Measurements from ENCODE around the gene DNAAF8.

DNAAF8 gene

DNA sequence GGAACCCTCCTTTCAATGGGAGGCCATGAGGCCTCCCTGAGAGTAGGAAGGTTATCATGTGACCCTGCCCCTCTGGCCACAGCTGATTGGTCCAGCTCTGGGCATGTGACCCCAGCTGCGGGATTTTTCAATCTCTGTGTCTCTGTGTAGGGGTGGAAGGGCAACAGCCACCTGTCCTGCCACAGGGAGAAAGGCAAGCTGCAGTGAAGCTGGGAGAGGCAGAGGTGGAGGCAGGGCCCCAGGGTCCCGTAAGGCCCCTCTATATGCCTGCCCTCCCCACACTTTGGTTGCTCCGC is 10.9 kb downstream of the DNAAF8 start:
- TF ChIP-seq POLR2AphosphoS5 (IDR thresholded peaks at IDR 0.05; ENCODE audit: low read depth, low read length) (no peak), REST (IDR thresholded peaks at IDR 0.05; ENCODE audit: insufficient read depth in 1 of 2, low read depth in 2 of 2, low read length in 2 of 2) (no peak), SIN3A (IDR thresholded peaks at IDR 0.05; ENCODE audit: borderline replicate concordance, insufficient read depth, low read length) (no peak), FOXP2 (optimal IDR thresholded peaks at IDR 0.05; ENCODE audit: borderline replicate concordance, extremely low read depth, extremely low read length, insufficient read depth) (no peak), TAF1 (IDR thresholded peaks at IDR 0.05; ENCODE audit: borderline replicate concordance, insufficient read depth, low read length) (no peak)

- TF ChIP-seq POLR2AphosphoS5 (IDR thresholded peaks at IDR 0.05; ENCODE audit: low read depth, low read length) = no peak
Measured at GRCh38 chr16:4746215-4746614, 11.9 kb downstream of the DNAAF8 start.

- TF ChIP-seq REST (IDR thresholded peaks at IDR 0.05; ENCODE audit: insufficient read depth in 1 of 2, low read depth in 2 of 2, low read length in 2 of 2) (no peak), SIN3A (IDR thresholded peaks at IDR 0.05; ENCODE audit: borderline replicate concordance, insufficient read depth, low read length) (no peak), TAF1 (IDR thresholded peaks at IDR 0.05; ENCODE audit: borderline replicate concordance, insufficient read depth, low read length) (no peak), FOXP2 (optimal IDR thresholded peaks at IDR 0.05; ENCODE audit: borderline replicate concordance, extremely low read depth, extremely low read length, insufficient read depth) (no peak), POLR2AphosphoS5 (IDR thresholded peaks at IDR 0.05; ENCODE audit: low read depth, low read length) (no peak)
Measured at GRCh38 chr16:4746991-4747574, 12.7 kb downstream of the DNAAF8 start.

- no peak for TF ChIP-seq POLR2AphosphoS5 (IDR thresholded peaks at IDR 0.05; ENCODE audit: low read depth, low read length)
- no peak for TF ChIP-seq FOXP2 (optimal IDR thresholded peaks at IDR 0.05; ENCODE audit: borderline replicate concordance, extremely low read depth, extremely low read length, insufficient read depth)
- no peak for TF ChIP-seq TAF1 (IDR thresholded peaks at IDR 0.05; ENCODE audit: borderline replicate concordance, insufficient read depth, low read length)
- no peak for TF ChIP-seq SIN3A (IDR thresholded peaks at IDR 0.05; ENCODE audit: borderline replicate concordance, insufficient read depth, low read length)
- no peak for TF ChIP-seq REST (IDR thresholded peaks at IDR 0.05; ENCODE audit: insufficient read depth in 1 of 2, low read depth in 2 of 2, low read length in 2 of 2)
Measured at GRCh38 chr16:4747906-4748681, 13.8 kb downstream of the DNAAF8 start.

DNA sequence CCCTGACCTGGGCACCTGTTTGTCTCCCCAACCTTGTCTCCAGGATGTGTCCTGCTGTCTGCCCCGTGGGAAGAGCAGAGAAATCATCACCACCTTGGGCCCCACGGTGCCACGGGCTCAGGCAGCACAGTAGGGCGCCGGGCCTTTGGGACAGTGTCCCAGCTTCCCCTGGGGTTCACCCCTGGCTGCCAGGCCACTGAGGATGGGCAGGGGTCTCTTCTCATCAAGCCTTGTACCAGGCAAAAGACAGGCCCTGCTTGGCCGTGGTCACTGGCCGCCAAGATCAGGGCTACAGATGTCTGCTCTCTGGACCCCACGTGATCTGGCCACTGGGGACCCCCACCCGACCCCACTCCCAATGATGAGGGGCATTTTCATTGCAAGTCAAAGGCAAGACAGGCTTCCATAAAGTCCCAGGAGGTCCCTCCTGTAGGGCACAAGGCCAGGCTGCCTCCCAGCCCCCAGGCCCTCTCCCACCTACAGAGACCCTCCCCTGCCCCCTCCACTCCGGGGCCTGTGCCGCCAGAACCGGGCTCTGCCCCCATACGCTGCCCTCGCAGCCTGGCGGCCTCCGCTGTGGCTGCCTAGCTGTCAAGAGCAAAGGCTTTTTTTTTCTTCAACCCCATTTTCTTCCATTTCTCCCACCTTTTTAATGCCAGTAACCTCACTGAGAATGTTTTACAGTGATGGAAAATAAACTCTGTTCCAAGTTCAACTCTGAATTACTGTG is 14.5 kb downstream of the DNAAF8 start:
- no peak for TF ChIP-seq SIN3A (IDR thresholded peaks at IDR 0.05; ENCODE audit: borderline replicate concordance, insufficient read depth, low read length)
- no peak for TF ChIP-seq FOXP2 (optimal IDR thresholded peaks at IDR 0.05; ENCODE audit: borderline replicate concordance, extremely low read depth, extremely low read length, insufficient read depth)
- TF ChIP-seq REST (IDR thresholded peaks at IDR 0.05; ENCODE audit: insufficient read depth in 1 of 2, low read depth in 2 of 2, low read length in 2 of 2) = no peak
- no peak for TF ChIP-seq POLR2AphosphoS5 (IDR thresholded peaks at IDR 0.05; ENCODE audit: low read depth, low read length)
- no peak for TF ChIP-seq TAF1 (IDR thresholded peaks at IDR 0.05; ENCODE audit: borderline replicate concordance, insufficient read depth, low read length)
